ENCODE results near the gene KSR1. TPM values are rescaled to one million over a fixed set of nuclear protein-coding genes. Genes with fewer than 3 reads are reported as not detected.

The KSR1 gene
- total RNA-seq, 1 experiment from 2014 or later, result 88.9 TPM

DNA sequence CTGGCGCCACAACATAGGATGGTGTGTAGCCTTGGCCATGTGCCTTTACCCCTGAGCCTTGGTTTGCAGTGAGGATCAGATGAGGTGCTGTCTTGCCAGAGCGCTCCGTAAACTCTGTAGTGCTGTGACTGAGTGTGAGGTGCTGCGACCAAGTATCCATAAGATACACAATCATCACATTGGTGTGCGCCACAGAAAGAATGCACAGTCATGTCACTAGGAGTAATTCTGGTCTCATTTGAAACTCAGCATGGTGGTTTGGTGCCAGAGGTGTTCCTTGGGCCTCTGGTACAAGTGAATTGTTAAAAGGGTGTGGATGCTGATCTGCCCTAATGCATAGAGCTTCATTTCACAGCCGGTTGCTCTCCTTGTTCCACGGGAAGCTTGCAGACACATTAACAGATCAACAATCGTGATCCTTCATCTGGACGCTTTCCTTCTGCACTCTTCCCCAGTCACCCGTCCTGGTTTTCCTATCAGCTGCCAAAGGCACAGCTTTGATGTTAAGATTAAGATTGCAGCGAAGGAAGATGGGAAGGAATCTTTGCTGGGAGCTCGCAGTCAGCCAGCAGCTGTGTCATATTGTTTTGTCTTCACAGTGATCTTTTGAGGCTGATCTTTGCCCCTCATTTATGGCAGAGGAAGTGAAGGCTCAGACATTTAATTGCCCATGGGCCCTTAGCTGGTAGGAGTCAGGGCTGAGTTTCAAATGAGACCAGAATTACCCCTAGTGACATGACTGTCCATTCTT is 79.1 kb downstream of the KSR1 start:
- no peaks in the 10 kb centered on the region for H3K27me3 ChIP-seq (replicated peaks; ENCODE audit: control insufficient read depth, insufficient read depth, low read length)
- no peaks in the 10 kb centered on the region for H3K36me3 ChIP-seq (ENCODE audit: control insufficient read depth, insufficient read depth, low read length)
- ChIA-PET CTCF (interaction anchor here (0.6 to 4.0 kb wide), 18 partner anchors 10 to 299 kb away, joined by 3 to 24 read pairs (median 4); partner anchors contain the start of gene KSR1), POLR2A (interaction anchor here (0.5 to 1.1 kb wide), 6 partner anchors 27 to 783 kb away, joined by 3 to 8 read pairs (median 3); partner anchors contain the start of gene KSR1)
- TF ChIP-seq, protein P1, sequence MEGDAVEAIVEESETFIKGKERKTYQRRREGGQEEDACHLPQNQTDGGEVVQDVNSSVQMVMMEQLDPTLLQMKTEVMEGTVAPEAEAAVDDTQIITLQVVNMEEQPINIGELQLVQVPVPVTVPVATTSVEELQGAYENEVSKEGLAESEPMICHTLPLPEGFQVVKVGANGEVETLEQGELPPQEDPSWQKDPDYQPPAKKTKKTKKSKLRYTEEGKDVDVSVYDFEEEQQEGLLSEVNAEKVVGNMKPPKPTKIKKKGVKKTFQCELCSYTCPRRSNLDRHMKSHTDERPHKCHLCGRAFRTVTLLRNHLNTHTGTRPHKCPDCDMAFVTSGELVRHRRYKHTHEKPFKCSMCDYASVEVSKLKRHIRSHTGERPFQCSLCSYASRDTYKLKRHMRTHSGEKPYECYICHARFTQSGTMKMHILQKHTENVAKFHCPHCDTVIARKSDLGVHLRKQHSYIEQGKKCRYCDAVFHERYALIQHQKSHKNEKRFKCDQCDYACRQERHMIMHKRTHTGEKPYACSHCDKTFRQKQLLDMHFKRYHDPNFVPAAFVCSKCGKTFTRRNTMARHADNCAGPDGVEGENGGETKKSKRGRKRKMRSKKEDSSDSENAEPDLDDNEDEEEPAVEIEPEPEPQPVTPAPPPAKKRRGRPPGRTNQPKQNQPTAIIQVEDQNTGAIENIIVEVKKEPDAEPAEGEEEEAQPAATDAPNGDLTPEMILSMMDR (IDR thresholded peaks at IDR 0.05; ENCODE audit: insufficient read depth in 1 of 2, low read depth in 1 of 2, low read length in 1 of 2, severe bottlenecking in 1 of 2, unreplicated experiment in 1 of 2), result peak in 1 of 2 experiments; percentile 2
- H3K36me3 Mint-ChIP-seq (ENCODE audit: insufficient read depth, unreplicated experiment), result peaks cover 21% of the 10 kb centered on the region
- peaks cover 65% of the 10 kb centered on the region for H3K4me1 ChIP-seq
- H3K4me1 Mint-ChIP-seq (ENCODE audit: low read depth, unreplicated experiment), result peaks cover 72% of the 10 kb centered on the region
- no peaks in the 10 kb centered on the region for H3K9me3 ChIP-seq
- DNase-seq, result peak; percentile 78 to 86
- H3K27me3 Mint-ChIP-seq (ENCODE audit: insufficient read depth, unreplicated experiment), result no peaks in the 10 kb centered on the region
- peak overlapping the region; percentile 55 for H3K4me3 Mint-ChIP-seq (ENCODE audit: unreplicated experiment)
- H3K4me3 ChIP-seq (ENCODE audit: low read depth, low read length), result no peak overlapping the region
- intact Hi-C loops (cut with micrococcal nuclease; ENCODE audit: unreplicated experiment), result loop anchor here (1.0 to 5.0 kb wide), 5 partner anchors 10 to 79 kb away; partner anchors contain the start of gene KSR1
- no peaks in the 10 kb centered on the region for H3K9me3 Mint-ChIP-seq (ENCODE audit: unreplicated experiment)
- no TSS peak for BruUV-seq (replicated peaks)
- H3K27ac Mint-ChIP-seq (ENCODE audit: unreplicated experiment), result peak overlapping the region; percentile 90

DNA sequence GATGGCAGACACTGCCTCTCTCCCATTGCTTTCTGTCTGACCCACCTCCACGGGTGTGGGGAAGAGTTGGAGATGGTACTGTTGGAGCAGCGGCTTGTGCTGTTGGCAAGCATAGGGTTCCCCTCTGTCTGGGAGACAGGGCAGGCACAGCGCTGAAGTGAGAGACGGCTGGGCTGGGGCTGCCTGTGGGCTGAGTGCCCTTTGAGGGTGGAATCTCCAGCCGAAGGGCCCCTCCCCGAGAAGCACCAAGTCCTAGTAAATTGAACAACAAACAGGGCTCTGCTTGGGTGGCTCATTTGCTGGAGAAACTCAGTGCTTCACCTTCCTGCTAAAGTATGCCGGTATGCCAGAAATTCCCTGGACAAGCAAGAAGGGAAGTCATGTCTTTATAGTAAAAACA is 79.7 kb downstream of the KSR1 start:
- H3K4me1 ChIP-seq, result peaks cover 62% of the 10 kb centered on the region
- no peaks in the 10 kb centered on the region for H3K9me3 Mint-ChIP-seq (ENCODE audit: unreplicated experiment)
- H3K4me3 ChIP-seq (ENCODE audit: low read depth, low read length), result no peak overlapping the region
- intact Hi-C loops (cut with micrococcal nuclease; ENCODE audit: unreplicated experiment), result loop anchor here (1.0 to 5.0 kb wide), 5 partner anchors 9 to 79 kb away; partner anchors contain the start of gene KSR1
- H3K27me3 Mint-ChIP-seq (ENCODE audit: insufficient read depth, unreplicated experiment), result no peaks in the 10 kb centered on the region
- H3K9me3 ChIP-seq, result no peaks in the 10 kb centered on the region
- H3K36me3 ChIP-seq (ENCODE audit: control insufficient read depth, insufficient read depth, low read length), result no peaks in the 10 kb centered on the region
- peak overlapping the region; percentile 90 for H3K27ac Mint-ChIP-seq (ENCODE audit: unreplicated experiment)
- peaks cover 26% of the 10 kb centered on the region for H3K36me3 Mint-ChIP-seq (ENCODE audit: insufficient read depth, unreplicated experiment)
- no peaks in the 10 kb centered on the region for H3K27me3 ChIP-seq (replicated peaks; ENCODE audit: control insufficient read depth, insufficient read depth, low read length)
- CTCF ChIA-PET, result interaction anchor here (0.9 to 4.0 kb wide), 17 partner anchors 10 to 299 kb away, joined by 3 to 24 read pairs (median 5); partner anchors contain the start of gene KSR1
- H3K4me3 Mint-ChIP-seq (ENCODE audit: unreplicated experiment), result peak overlapping the region; percentile 55
- BruUV-seq (replicated peaks), result no TSS peak
- TF ChIP-seq, protein P1 (IDR thresholded peaks at IDR 0.05; ENCODE audit: insufficient read depth in 1 of 2, low read depth in 1 of 2, low read length in 1 of 2, severe bottlenecking in 1 of 2, unreplicated experiment in 1 of 2), result no peak
- H3K4me1 Mint-ChIP-seq (ENCODE audit: low read depth, unreplicated experiment), result peaks cover 72% of the 10 kb centered on the region
- POLR2A ChIA-PET, result interaction anchor here (0.6 to 1.1 kb wide), 4 partner anchors 28 to 80 kb away, joined by 3 to 8 read pairs (median 5); partner anchors contain the start of gene KSR1
- no peak for DNase-seq

DNA sequence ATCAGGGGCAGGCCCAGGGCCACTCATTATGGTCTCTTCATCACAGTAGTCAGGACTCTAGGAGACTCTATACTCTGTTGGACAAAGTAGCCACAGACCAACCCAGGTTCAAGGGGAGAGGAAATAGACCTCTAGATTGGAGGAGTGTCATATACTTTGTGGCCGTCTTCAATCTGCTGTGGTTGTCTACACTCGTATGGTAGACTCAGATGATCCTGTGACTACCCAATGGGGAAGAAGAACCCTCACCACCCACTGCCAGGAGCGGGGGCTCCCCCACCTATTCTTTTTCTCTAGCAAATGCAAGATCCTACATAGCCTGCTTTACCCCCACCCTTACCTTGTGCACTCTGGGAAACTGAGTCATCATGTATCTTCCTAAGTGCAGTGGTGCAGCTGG is 80.5 kb downstream of the KSR1 start:
- H3K27ac Mint-ChIP-seq (ENCODE audit: unreplicated experiment), result peak overlapping the region; percentile 90
- POLR2A ChIA-PET, result no interaction called here

More for the DNA sequence above, 80.5 kb downstream of the KSR1 start:
- Mint-ChIP-seq H3K4me3 (ENCODE audit: unreplicated experiment) (peak overlapping the region; percentile 0), H3K9me3 (ENCODE audit: unreplicated experiment) (no peaks in the 10 kb centered on the region), H3K36me3 (ENCODE audit: insufficient read depth, unreplicated experiment) (peaks cover 27% of the 10 kb centered on the region), H3K4me1 (ENCODE audit: low read depth, unreplicated experiment) (peaks cover 67% of the 10 kb centered on the region), H3K27me3 (ENCODE audit: insufficient read depth, unreplicated experiment) (no peaks in the 10 kb centered on the region)
- Histone ChIP-seq H3K9me3 (no peaks in the 10 kb centered on the region), H3K36me3 (ENCODE audit: control insufficient read depth, insufficient read depth, low read length) (no peaks in the 10 kb centered on the region), H3K4me3 (ENCODE audit: low read depth, low read length) (no peak overlapping the region), H3K27me3 (replicated peaks; ENCODE audit: control insufficient read depth, insufficient read depth, low read length) (no peaks in the 10 kb centered on the region), H3K4me1 (peaks cover 54% of the 10 kb centered on the region)
- DNase-seq, result no peak
- TF ChIP-seq, protein P1 (IDR thresholded peaks at IDR 0.05; ENCODE audit: insufficient read depth in 1 of 2, low read depth in 1 of 2, low read length in 1 of 2, severe bottlenecking in 1 of 2, unreplicated experiment in 1 of 2), result no peak
- CTCF ChIA-PET, result no interaction called here
- no TSS peak for BruUV-seq (replicated peaks)
- intact Hi-C loops (cut with micrococcal nuclease; ENCODE audit: unreplicated experiment), result loop anchor here (5.0 kb wide), 1 partner anchor 36 kb away; no protein-coding TSS in a partner anchor

Data from Caco-2 (cell line).